Embryonic facial prominence (tissue), 1 donor: ENCODE results near the gene COL9A1.

ENCODE experiments used
- DNase-seq: peaks from one replicate; pipeline ENCODE4 v3.0.0-alpha.2; 2016; ENCODE audit errors: extremely low spot score

The COL9A1 gene

DNA sequence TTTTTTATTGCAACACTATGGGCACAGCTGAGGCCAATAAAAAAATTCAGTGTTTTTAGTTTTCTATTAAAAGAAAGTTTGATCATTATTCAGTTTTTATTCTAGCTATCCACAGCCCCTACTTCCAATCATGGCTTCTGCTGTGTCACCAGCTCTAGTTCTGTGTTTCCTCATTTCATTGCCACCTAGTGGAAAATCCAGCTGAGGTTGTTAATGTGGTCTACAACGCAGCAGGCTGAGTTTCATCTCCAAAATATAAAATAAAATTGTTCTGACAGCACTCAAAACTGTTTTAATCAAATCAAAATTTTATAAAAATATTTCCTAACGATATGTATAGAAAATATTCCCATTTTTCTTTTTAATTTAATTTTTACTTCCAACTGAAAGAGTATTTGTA lies 13.6 kb downstream of the COL9A1 start:
- no peak for DNase-seq

GRCh38 chr6:70286905-70287304 lies 16.0 kb downstream of the COL9A1 start:
- no peak for DNase-seq

DNA sequence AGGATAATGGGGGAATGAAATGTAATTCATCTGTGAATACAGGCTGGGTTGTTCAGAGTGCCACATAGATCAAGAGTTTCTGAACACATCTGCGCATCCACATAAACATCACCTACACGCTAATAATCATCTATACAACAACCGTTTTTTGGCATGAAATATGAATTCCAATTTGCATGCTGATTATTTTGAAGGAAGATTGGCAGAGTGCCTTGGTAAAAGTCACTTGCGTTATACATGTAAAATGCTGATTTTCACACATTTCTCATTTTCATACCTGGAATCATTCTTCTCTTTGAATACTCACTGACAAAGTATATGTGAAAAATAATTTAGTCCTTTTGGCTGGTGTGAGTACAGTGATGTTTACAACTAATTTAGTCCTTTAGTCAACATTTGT lies 17.7 kb downstream of the COL9A1 start:
- DNase-seq = no peak

DNA sequence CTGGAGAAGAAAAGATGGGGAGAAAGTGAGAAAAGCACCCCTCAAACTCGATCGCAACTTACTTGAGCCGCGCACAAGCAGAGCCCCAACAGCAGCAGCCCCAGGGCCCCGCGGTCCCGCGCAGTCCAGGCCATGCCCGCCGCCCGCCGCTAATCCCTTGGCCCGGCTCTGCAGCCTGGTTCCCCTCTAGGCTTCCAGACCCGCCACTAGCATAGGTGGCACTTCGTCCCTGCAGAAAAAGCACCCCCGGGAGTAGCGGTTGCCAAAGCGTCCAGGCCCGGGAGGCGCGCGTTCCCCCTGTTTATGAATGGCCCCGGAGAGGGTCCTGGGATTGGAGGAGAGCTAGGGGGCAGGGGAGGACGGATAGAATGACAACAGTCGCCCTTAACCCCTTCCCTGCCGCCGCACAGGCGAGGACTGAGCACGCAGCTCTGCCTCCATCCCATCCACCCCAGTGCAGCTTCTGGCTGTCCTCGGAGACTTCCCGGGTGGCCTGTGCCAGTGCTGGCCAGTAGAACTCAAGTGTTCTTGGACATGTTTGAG lies 19.9 kb downstream of the COL9A1 start:
- DNase-seq = no peak

DNA sequence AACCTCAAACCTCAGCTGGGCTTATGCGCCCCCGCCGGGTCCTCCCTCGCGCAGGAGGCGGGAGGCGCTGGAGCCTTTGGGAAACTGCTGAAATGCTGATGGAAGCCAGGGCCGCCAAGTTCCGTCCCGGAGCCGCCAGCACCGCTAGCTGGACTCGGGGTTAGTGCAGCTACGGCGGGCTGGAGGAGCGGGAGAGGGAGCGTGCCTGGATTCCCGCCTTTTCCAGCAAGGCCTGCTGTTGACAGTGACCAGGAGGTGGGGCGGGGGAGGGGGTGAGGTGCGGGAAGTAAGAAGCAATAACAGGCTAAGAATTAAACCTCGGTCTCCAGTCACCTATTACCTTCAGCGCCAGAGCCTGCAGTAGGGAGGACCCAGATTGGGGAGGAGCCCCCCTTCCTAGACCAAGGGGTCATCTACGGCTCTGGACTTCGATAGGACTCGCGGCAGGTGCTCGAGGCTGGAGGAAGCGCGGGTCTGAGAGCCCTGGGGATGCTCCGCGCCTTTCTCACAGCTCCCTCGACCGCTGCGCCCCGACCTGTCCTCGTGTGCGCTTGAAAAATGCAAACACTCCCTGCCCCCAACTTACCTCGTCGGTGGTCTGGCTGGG lies 20.5 kb downstream of the COL9A1 start:
- no peak for DNase-seq

DNA sequence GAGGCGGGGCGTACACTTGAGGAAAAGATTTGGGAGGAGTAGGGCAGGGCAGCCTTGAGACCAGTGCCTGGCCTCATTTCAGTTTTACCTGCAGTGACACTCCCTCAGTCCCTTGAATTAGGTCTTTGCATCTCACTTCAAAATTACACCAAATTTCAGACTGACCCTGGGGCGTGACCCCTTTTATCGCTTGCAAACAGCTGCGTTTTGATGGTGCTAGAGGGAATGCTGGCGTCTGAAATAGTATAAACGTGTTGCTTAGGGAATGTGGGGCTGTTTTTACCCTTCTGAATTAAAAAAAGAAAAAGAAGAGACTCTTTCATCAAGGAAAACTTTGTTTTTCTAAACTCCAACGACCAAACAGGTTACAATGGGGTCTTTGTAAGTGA lies 21.0 kb downstream of the COL9A1 start:
- DNase-seq = no peak

DNA sequence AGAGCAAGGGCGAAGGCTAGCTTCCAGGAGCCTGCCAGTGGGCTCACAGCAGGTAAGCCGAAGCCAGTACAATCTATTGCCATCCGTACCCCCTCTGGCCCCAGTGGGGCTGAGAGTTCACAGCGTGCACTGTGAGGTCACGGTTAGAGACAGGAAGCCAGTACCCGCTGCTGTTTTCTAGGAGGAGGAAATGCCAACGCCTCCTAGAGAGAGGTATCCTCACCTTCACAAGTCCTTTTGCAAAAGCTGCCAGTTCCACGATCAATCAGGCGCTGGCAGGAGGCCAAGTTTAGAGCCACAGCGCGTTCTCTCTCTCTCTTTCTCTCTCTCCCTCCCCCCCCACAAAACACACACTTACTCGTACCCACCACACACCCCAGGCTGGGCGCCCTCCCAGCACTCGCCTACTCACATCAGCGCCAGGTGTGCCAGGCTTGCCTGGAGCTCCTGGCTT lies 22.5 kb downstream of the COL9A1 start:
- no peak for DNase-seq

DNA sequence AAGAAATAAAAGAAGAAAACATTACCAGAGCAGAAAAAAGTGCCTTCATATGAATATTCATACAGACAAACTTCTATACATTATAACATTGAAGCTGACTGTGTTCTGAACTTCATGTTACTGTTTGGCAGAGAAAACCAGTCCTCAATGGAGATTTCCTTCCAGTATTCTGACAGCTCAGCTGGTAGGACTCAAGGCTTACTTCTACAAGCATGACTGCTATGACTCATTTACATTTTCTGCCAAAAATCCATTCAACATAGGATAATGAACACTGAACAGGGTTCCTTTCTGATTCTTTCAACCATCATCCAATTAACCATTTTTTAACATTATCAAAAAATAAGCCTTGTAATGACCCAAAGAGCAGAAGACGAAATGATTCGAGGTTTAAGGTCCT lies 25.4 kb downstream of the COL9A1 start:
- no peak for DNase-seq

DNA sequence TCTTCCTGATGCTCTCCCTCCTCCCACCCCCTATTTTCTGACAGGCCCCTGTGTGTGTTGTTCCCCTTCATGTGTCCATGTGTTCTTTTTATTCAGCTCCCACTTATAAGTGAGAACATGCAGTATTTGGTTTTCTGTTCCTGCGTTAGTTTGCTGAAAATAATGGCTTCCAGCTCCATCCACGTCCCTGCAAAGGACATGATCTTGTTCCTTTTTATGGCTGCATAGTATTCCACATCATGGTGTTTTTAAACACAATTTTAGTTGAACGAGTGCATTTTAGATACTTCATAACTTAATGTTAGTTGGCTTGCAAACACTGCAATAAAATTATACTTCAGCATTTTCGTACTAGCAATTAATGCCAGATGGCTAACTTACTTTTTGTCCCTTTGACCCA lies 28.5 kb downstream of the COL9A1 start:
- DNase-seq = no peak

DNA sequence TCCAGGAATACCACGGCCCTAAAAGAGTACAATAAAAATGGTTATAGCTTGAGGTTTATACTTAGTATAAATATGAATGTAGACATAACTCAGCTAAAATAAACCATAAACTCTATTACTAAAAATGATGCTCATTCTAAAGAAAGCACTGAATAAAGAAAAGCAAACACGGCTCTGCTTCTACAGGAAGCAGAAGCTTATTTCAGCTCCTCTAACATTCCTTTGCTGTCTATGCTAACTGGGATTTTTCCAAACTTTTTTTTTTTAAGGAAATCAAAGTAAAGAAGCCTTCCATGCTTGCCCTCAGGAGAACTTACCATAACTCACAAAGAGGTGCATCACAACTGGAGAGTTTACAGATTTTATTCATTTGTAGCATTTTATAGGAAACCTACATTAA lies 30.8 kb downstream of the COL9A1 start:
- DNase-seq = no peak

DNA sequence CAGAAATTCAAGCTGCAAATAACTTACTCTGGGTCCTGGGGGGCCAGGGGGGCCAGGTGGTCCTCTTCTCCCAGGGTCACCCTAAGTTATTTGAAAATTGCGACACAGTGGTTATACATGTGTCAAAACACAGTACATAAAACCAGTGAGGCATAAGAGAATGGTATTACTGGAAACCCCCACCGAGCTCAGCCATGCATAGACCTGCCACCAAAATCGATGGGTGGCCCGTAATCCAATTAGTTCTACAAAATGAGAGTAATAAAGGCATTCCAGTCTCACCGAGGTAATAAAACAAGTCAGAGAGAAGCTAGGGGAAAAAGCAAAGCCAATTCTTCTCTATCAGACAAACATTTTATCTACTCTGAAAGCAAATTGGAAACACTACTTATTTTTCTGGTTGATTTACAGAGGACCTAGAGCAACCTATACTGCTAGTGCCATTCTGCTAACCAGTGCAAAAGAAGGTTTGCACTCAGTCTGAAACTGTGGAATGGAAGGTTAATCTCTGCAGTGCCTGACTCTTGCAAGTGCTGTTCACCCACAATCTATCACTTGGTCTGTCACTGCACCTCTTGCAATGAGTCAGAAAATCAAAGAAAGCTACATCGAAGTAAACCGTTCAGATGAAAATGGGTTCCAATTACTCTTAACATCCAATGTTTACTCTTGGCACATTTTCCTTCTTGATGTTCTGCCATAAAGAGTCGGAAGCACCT lies 32.4 kb downstream of the COL9A1 start:
- DNase-seq = no peak

DNA sequence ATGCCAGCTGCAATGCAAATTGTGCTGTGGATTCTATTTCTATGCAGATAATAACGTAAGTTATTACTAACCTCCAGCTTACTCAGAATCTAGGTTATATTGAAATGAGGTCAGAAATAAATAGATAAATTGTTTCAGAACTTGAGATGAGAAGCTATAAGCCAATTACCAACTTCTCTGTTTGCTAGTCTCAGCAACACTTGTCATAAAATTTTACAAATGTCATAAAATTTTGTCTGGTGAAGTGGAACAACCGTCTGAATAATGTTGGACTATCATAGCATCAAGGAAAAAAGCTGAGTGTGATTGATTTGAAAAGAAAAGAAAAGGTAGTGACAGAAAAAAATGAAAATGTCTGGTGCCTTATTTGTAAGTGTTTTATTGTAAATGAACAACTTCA lies 36.7 kb downstream of the COL9A1 start:
- DNase-seq = no peak

DNA sequence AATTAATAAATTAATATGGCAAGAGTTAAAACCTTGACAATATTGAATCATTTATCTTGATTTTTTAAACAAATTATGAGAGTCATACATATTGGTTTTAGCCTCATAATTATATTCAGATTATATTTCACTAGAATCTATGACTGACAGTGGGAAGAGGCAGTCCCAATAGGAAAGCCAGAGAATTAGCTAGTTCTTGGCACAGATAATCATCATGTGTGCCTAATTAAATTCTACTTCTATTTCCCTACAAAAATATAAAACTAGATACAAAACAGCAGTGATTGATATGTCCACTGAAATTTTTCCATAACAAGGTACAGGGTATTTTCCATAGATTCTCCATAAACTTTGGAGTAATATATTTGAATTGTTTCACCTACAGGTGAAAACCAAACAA lies 38.6 kb downstream of the COL9A1 start:
- DNase-seq = no peak

- DNase-seq = no peak
Observed at GRCh38 chr6:70258483-70258882, 44.4 kb downstream of the COL9A1 start.

DNA sequence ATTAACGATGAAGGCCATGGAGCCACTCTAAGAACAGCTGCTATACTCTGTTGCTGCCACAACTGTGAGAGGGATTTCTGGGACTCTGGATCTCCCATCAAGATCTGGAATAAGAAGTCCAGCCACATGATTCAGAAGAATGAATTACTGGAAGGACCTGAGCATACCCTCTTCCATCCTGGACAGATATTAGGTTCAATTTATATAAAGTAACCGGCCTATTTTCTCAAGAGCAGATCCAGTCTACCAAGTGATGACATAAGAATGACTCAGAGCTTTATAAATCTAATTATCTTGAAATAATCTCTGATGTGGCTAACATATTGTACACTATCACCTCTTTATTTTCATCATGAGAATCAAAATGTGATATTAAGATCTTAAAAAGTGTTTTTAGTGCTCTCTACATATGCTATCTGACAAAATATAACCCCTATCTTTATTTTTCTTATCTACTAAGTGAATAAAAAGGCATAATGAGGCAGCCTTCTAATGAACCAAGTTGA lies 45.1 kb downstream of the COL9A1 start:
- no peak for DNase-seq

GRCh38 chr6:70254784-70255183 lies 48.1 kb downstream of the COL9A1 start:
- no peak for DNase-seq

DNA sequence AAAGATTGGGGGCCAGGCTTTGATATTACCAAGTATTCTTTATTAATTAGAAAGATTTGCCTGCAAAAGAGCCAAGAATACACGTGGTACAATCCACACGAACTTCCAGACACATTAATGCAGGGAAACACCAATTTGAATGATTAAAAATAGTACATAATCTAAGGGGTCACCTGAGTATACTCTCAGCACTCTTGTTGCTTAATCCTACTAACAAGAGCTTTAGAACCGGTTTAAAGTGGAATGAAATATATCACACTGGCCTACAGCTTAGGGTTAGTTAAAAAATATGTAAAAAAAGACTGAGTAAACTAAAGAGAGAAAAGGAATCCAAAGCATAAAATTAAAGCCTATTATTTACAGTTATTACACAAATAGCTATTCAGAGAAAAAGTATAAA lies 49.0 kb downstream of the COL9A1 start:
- no peak for DNase-seq

- DNase-seq = no peak
Observed at GRCh38 chr6:70252604-70253003, 50.3 kb downstream of the COL9A1 start.

- no peak for DNase-seq
Observed at GRCh38 chr6:70246118-70246517, 56.8 kb downstream of the COL9A1 start.

DNA sequence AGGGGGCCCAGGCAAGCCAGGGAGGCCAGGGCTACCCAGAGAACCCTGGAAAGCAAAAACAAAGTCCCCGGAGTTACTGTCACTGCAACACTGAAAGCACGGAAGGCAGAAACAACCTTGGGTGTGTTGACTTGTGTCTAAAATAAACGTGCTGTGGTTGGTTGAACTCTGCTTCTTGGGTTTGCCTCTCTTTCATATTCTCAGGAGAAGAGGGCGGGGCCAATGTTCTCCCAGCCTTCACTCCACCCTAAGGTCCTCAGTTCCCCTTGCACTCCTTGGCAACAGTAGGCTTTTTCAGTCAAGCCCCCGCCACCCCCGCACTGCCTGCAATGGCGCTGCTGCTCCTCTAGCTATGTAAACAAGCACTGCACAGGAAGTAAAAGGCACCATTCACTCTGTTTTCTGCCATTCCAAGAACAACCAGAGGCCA lies 60.9 kb downstream of the COL9A1 start:
- no peak for DNase-seq

DNA sequence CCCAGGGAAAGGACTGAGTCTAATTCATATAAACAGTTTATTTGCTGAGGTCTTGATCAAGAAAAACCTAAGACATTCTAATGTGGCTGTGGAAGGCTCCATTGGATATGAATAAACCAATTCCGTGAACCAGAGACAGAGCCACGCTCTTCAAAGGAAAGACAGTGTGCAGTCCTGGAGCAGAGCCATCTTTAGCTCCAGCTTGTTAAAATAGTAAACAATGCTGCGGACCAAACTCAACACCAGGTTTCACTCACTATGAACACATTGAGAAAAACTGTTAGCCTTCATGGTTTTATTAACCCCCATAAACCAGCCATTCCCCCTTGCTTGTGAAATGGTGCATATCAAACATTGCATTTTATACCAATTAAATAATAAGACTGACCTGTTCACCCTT lies 61.9 kb downstream of the COL9A1 start:
- DNase-seq = no peak

GRCh38 chr6:70236343-70236742 lies 66.5 kb downstream of the COL9A1 start:
- no peak for DNase-seq

- DNase-seq = no peak
Observed at GRCh38 chr6:70234561-70235236, 68.2 kb downstream of the COL9A1 start.
